NK-92 (cell line): ENCODE data around the gene MVB12B.

ENCODE experiments used
- DNase-seq: peaks from one replicate; lab custom pipeline; 2025; ENCODE audit not compliant: unreplicated experiment; lab: John Stamatoyannopoulos, UW

Gene MVB12B

DNA sequence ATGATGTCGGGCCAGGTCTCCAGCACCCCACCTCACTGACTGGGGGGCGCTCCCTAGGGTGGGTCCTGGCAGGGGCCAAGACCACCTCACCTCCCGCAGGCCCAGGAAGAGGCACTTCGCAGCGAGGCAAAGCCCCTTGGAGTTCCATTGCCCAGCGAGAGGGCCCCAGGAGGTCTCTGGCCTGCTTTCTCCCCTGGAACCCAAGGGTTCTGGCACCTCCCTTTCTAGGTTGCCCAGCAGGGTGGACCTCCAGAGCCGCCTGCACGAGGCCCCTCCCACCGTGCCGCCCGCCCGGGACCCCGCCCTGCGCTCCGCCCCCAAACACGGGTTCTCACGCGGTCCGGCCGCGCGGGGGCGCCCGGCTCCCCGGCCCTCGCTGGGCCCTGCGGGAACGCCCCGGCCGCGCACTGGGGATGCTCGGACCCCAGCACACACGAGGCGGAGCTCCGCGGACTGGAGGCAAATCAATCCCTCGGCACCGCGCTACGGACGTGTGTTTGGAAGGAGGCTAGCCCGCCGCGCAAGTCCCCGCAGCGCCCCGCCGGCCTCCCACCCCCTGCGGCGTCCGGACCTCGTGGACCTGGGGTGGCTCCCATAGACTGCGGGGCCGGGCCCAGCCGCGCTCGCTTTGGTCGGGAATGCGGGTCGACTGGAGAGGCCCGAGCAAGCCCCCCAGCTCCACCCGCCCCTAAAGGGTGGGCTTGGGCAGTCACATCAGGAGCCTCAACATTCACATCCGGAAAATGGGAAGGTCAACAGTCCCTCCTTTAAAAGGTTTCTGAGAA lies 187.6 kb downstream of the MVB12B start:
- DNase-seq = no peak

DNA sequence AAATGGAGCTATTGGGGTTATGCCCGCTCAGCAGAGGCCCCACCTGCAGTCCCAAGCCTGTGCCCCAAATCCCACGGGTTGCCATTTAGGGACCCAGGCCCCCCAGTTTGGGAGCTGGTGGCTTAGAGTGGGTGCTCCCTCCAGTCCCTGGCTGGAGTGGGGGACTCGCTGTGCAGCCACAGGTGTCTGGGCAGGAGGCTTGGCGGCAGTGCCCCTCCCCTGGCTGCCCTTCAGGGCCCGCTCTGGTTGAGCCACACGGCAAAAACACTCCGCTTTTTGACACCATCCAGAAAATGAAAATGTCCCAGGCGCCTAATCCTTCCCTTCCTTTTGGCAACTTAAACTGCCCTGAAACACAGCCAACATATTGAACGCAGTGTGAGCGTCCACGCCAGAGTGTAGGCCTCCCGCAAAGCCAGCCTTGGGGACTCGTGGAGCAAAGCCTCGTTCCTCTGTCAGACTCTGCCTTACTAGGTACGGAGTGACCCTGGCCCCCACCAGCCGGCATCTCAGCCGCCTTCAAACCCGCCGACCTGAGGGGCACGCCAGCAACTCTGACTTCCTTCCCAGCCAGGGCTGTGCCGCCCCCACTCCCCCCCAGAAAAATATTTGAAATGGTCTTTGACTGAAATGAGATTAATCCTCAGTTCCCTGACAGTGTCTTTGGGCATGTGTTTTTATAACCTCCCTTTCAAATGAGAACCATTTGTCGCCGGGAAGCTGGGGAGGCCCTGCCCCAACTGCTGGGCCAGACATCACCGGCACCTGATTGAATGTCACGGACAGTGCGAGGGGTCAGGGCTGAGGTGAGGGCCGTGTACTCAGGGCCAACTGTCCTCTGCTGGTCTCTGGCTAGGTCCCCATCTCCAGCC lies 188.6 kb downstream of the MVB12B start:
- no peak for DNase-seq

DNA sequence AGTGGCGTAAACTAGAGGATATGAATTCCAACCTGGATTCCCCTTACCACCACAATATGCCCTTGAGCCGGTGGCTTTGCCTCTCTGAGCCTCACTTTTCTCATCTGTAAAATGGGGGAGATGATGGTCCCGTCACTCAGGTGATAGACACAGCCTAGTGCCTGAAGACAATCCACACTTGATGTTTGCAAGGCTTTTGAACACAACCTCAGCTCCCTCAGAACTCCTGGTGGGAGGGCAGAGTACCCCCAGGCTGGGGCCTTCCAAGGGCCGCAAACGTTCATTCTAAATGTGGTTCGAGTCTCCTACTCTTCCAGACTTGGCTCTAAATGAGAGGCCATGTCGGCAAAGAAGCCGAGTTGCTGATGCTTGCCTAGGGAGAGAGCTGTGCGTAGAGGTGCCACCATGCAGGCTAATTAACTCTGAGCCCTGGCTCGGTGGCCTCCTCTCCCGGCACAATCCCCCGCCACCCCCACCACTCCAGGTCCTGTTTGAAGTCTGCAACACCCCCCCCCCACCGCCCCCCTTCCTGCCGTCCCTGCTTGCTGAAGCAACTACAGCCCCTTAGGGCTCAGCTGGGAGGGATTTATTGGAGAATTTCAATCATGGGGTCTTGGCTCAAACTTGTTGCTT lies 189.4 kb downstream of the MVB12B start:
- no peak for DNase-seq

DNA sequence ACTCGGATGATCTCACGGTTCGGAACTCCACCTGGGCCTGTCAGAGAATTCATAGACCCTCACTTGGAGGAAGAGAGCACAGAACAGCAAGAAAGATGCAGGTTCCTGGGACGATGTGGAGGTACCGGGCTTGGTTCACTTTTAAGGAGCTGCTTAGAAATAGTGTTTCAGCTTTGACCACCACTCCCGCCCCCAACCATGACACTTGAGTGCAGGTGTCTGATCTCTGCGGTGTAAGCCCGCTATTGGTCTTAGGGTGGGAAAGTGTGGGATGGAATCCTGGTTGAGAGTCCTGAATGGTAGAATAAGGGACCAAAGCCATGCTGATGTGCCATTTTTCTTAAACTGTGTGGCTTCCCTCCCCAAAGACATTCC lies 189.9 kb downstream of the MVB12B start:
- no peak for DNase-seq

DNA sequence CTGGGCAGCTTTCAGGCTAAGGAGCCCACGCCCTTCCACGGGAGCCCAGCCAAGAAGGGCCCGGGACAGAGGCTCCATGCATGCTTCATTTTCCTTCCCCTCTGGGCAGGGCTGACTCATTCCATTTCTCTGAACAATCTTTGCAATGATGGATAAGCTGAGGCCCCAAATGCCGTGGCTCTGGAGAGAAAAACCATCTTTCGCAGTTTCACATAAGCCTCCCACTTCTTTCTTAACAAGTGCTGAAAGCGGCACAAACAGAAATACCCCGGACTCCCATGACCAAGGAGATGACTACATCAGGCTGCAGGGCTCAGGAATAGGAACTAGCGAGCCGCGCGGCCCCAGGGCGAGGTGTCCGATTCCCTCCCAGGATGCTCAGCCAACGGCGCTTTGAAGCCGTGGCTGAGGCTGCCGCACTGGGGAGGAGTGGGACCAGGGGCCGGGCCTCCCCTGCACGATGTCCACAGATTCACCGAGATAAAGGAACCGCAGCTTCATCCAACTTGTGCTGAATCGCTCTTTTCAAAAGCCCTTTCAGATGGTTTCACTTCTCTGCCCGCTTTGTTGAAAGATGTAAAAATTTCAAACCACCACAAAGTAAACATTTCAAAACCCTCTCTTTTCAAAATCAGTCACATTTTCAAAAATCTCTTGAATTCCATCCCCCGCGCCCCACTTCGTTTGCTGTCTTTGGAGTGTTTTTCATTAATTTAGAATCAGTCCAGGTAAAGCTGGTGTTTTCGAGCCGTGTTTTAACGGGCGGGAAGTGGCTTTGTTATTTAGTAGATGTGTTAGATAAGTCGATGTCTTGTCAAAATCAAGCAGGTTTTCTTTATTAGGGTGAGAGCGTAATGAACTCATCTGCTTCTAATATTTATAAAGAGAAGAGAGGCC lies 190.6 kb downstream of the MVB12B start:
- no peak for DNase-seq

DNA sequence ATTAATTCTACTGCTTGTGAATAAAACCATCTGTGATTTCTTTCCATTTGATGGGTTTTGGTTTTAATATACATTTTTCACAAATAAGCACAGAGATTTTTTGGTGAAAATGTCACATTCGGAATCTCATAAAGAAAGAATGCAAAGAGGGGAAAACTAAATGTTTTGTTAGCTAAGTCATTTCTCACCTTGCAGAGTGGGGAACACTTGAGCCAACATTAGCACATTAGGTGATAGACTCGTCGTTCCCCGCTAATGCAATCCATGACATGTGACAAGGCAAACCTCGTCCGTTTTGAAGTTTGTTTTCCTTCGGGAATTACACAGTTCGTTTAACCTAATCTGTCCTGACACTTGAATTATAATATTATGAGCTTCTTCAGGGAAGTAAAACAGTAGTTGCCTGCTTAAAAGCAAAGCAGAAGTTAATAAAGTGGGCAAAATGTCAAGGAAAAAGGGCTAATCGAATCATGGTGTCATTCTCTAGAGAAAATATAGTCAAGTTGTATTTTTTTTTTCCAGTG lies 191.3 kb downstream of the MVB12B start:
- no peak for DNase-seq

DNA sequence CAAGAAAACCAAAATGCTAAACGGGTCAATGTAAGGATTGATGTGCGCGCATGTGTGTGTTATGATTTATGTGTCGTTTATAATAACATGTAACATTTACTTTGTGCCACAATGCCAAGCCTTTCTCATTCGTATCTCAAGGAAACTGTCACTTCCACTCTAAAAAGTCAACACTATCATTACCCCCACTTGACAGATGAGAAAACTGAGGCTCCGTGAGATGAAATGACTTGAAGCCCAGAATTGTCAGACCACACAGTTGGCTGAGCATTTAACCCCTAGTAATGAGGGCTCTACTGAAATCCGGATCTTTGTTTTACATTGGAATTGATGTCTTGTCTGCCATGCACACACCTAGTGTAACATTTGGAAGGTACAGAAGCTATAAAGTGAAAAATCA lies 192.1 kb downstream of the MVB12B start:
- no peak for DNase-seq

DNA sequence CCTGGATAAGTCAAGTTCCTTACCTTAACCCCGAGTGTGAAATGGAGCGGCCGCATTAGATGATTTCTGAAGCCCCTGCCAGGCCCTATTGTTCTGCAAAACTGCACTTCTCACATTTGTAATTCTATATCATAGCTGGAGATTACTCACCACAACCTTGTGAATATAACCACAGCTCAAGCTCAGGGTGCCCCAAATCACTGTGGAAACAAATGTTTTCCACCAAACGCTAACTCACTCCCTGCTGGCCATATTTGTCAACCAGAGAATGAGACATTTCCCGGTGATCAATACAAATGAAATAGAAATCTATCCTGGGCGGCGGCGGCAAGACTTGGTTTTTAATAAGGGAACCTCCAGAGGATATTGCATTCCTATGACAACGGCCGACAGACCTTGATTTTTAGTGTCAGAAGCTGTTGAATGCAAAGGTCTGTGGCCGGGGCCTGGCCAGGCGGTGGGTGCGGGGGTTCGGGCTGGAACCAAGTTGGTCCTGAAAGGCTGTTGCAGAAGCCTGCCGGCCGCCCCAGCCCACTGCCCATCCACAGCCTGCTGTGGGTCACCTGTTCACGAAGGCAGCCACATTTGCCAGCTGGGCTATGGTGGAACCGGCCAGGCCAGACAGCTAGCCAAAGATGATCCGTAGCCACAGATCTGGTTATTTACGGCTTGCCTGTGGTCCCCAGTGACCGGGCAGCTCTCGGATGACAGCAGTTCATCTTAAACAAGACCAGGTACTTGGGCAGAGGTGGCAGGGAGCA lies 193.2 kb downstream of the MVB12B start:
- no peak for DNase-seq

DNA sequence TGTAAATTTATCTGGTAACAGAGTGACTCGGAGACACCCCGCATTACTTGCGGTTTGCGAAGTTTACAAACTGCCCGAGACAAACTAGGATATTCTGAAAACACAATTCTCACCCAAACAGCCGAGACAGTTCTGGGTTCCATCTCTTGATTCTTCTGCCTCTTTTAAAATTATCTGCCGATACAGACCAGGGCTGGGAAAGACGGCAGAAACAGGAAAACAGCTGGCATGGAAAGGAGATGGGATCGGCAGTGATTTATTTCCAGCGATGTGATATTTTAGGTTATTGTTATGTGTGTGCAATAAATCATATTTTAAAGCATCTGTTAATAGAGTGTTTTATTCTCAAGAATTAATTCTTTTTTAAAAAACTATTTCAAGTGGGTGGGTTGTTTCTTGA lies 193.8 kb downstream of the MVB12B start:
- no peak for DNase-seq

DNA sequence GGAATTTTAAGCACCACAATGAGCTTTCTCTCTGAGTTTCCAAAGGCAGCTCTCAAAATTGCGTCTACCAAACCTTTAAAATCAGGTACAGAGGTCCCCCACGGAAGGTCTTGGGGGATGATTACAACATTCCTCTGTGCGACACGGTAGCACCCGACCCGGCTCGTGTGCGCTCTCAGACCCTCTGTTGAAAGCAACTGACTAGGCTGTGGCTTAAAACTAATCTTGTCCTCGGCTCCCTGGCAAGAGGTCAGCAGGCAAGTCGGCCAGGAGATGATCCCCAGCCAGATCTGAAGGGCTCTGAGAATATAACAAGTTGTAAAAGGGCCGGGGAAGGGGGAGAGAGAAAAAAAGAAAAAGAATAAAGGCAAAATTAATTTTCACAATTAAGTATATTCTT lies 194.5 kb downstream of the MVB12B start:
- no peak for DNase-seq

DNA sequence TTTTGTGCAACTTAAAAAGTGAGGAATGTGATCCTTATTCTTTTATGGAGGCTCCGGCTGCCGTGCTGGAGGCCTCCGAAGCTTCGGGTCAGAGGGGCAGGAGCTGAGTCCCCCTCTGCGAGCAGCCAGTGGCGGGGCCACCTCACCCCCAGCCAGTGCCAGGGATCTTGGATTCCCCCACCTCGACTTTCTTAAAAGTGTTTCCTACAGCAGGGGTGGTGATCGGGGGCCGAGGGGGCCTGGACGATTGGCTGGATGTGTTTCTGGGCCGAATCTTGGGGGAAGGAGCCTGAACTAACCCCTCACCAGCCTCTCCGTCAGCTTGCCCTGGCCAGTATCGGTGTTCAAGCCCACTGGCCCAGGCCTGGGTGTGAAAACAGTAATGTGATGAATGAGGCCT lies 194.9 kb downstream of the MVB12B start:
- no peak for DNase-seq

DNA sequence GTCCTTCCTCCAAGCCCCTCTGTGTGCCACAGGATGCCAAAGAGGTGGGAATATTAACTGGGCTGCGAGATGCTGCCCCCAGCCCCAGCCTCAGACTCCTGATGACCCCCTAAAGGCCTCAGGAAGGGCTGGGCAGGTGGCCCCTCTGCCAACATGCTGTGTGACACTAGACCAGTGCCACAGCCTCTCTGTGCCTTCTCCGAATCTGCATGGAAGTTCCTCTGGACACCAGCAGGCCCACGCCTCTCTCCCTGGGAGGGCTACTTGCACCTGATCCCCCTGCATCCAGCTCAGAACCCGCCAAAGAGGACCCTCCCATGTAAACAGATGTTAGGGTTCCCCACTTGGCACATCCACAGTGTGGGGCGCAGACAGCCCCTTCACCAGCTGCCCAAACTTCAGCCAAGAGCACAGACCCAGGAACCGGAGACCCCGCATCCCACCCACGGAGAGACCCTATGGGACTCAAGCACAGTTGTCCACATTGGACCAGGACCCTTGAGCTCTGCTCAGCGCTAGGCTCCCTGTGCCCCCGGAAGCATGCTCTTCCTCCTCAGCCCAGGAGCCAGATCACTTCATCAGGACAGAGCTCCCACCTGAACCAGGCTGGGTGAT lies 195.5 kb downstream of the MVB12B start:
- DNase-seq = no peak

DNA sequence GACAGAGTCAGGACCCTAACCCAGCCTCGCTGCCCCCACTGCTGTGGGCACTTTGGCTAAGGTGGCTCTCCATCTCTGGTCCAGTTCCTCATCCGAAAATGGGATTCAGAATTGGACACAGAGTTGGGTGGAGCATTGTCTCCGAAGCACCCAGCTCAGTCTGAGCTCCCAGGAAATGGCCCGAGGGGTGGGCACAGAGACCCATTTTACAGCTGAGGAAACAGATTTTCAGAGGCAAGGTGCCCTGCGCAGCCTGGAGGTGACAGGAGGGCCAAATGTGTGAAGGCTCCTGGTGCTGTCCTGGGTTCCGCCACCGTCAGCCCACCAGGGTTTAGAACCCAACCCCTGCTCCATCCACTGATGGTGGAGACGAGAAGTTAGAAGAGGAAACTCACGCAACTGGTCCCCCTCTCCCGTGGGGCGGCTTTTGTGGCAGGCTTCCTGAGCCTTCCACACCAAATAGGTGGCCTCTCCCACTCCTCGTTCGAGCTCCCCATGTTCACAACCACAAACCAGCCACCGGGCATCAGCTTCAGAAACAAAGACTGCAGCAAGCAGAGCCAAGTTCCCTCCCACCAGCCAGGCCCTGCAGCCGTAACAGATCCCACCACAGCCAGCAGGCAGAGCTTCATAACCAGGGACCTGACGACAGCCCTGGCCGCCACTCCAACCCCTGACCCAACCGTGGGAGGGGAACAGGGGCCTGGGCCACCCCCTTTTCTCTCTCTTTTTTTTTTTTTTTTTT lies 196.2 kb downstream of the MVB12B start:
- no peak for DNase-seq

DNA sequence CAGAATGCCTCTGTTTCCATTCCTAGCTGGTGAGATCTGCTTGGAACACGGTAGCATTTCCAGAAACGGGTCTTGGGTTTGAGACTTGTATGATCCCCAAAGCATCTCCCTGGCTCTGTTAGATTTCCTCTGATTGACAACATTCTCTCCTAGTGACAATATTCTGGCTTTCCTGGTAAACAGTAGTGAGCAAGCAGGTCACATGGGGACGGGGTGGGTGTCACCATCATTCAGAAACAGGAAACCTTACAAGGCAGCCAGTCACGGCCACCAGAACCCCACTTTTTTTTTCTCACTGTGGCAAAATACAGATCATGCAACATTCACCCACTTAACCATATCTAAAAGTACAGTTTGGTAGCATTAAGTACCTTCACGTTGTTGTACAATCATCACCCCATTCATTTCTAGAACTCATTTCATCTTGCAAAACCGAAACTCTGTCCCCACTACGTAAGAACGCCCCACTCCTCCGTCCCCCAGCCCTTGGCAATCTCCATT lies 197.0 kb downstream of the MVB12B start:
- DNase-seq = no peak

DNA sequence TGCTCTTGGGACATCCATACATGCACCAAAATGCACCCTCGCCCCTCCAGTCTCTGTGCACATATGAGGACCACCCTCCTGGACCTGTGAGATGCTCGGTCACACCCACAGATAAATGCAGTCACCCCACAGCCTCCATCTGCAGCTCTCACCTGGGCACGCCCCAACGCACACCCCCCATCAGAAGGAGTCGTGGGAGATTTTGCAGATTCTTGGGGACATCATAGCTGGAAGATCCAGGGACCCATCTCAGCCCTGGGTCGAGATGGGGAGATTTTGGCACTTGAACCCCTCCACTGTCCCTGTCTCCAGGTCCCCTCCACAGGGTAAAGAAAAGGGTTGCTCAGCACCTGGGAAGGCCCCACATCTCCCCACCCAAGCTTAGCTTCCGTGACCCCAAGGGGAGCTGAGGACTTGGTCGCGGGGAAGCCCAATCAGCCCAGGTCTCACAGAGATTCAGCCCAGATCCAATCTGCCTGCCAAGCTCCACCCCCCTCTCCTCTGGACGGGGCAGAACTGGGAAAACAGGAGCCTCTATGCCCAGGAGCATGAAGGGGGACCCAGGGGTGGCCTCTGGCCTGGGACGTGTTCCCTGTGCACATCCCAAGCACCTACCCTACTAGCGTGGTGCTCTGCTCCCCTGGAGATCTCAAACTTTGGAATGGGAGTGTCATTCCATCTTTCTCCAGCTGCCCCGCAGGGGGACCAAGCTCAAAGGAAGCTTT lies 197.9 kb downstream of the MVB12B start:
- no peak for DNase-seq

DNA sequence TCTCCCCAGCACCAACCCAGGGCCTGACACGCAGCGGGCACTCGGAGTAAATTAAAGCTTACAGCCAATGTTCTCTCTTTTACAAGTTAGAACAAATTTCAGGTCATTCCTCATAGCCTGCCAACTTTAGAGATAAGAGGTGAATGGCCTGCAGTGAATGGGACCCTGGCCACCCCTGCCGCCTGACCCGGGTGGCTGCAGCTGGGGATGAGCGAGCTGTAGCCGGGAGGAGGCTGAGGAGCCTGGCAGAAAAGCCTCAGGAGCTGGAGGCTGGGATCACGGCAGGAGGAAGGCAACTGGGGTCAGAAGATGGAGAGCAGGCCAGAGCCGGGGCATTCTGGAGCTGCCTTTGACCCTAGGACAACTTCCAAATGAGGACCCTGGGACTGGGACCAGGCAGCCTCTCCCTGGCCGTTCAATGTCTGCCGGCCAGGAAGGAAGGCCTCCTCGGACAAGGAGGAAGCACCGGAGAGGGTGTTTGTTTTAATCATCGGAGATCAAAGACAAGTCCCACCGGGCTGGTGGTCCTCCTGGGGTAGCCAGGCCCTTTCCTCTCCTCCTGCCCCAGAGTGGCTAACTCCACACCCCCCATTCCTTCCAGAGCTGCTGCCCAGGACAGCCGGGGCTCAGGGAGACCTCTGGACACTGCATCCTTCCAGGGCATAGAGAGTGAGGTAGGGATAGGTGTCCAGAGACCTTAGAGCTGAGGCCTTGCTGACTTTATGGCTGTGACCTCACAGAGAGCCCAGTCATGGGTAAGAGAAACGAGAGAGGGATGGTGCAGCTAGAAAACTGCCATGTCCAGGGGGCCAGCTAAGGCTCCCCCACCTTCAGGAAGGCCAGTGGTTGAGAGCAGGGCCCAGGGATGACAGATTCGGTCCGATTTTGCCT lies 199.8 kb downstream of the MVB12B start:
- no peak for DNase-seq
